M059J (cell line): ENCODE measurements around the gene INF2. TPM values are rescaled to one million over a fixed set of nuclear protein-coding genes. Genes with fewer than 3 reads are reported as not detected.
A peak's percentile ranks its signal among the peaks of the same experiment; 100 is the strongest.

Experiments used
- DNase-seq: peaks from one replicate; pipeline ENCODE4 v3.0.0-alpha.2; 2012; ENCODE audit warnings: low read depth
- total RNA-seq: library from RNA; depleted of rRNA; stranded (reverse); fragments of >200 nt; shearing (Covaris generic); gene quantifications from 2 replicates; pipeline ENCODE4 v1.2.3, GENCODE V29; 2014

INF2 gene
- total RNA-seq, 1 experiment from 2014 or later, result 25.6 TPM

DNA sequence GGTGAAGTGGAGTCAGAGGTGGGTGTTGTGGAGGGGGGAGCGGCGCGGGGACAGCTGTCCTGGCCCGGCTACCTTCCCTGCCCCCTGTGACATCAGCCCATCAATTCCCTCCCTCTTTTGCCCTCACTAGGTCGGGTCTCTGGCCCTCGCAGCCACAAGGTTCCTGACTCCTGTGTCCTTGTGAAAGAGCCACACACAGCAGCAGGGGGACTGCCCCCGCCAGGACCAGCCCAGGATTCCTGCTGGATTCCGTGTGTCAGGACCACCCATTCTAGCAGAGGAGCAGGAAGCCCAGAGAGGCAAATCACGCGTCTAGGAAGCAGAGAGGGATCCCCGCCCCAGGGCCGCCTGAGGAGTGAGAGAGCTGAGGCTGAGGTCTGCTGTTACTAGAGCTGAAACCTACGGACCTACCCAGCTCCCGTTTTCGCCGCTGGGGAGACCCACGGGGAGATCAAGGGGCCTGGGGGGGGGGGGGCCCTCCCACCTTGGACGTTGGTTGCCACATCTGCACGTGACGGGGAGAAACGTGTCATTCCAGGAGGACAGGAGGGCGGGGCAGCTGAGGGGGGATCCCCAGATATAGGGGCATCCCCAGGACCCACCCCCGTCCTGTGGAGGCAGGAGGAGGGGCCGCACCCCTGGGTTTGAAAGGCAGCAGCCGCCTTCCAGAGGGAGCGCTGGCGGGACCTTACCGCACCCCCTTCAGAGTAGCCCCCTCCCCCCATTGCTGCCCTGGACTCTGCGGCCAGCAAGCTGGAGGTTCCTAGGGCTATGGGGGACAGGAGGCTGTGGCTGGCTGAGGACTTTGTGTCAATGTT, 12.5 kb upstream of the INF2 start:
- DNase-seq, result no peak

DNA sequence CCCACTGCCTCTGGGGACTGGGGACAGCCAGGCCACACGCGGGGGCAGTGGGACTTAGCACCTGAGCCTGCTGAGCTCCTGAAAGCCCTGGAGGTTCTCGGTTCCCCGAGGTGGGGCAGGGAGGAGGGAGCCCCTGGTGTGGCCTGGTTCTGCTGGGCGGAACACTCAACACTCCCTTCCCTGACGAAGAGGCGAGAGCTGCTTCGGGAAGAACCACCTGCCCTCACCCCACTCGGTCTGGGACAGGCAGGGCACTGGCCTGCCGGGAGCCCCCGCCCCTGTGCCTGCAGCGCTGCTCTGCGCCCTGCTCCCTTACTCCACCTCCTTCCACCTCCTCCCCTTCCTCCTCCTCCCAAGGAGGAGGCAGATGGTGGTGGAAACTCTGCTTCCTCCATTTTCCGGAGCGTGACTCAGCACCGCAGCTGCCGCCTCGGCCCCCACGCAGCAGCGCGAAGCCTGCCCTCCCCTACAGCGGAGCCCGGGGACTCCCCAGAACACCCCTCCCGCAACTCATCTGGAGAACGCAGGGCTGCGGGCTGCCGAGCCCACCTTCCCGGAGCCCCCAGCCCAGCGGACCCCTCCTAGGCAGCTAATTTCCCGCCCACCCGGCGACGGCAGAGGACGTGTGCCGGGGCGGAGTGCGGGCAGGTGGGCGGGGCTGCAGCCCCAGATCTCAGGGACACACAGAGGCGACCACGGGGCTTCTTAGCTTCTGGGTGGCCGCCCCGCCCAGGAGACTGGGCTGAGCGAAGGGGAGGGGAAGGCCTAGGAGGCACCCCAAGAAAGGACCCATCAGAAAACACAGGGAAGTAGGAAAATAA, 11.7 kb upstream of the INF2 start:
- peak; percentile 74 for DNase-seq

- no peak for DNase-seq
Observed at GRCh38 chr14:104678346-104678745, 11.1 kb upstream of the INF2 start.

- no peak for DNase-seq
Observed at GRCh38 chr14:104678901-104679705, 10.3 kb upstream of the INF2 start.

- peak; percentile 81 for DNase-seq
Observed at GRCh38 chr14:104680056-104680805, 9.2 kb upstream of the INF2 start.

DNA sequence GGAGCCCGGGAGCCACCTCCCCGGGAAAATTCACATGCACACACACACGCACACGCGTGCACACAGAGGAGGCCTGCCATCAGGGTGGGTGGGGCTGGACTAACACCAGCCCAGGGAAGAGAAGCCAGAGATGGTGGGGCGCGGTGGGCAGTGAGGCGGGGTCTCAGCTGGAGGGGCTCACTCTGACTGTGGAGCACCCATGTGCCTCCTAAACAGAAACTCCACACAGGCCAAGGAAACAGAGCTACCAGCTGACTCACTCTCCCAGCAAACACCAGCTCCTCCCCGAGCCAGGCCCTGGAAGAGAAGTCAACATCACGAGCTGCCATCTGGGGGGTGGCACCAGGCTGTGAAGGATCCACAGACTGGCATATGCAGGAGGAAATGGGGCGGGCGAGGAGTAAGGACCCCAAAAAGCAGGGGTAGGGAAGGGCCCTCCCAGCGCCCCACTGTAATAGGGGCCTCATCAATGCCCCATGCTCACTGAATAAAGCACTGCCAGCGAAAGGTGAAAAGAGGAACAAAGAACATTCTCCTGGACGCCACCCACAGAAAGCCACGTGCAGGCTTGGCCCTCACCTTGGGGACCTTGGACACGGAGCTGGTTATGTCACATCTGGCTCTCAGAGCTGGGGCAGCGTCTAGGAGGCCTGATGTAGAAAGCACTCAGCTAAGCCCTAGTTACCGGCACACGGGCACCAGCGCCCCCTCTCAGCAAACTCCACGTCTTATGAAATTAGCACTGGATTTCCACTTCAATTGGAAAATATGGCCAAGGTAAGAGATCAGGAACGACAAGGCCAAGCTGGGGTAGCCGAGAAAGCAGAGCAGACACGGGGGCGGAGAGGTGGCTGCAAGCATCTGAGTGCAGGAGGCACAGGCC, 8.4 kb upstream of the INF2 start:
- DNase-seq, result peak; percentile 81

DNA sequence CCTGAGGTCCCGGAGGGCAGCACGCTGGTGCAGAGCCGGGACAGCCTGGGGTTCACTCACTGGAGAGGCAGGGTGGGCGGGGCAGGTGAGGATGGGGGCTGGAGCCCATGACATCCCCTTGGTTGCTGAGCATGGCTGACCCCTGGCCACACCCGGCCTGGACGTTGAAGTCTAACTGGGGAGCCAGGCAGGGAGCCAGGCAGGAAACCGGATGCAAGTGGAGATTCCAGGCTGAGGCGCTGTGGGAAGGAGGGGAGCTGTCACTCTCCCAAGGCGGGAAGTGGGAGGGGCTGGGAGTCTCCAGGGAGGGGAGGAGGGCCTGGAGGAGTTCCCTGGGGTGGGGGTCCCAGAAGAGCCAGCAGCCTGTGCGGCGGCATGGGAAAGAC, 7.7 kb upstream of the INF2 start:
- DNase-seq, result peak; percentile 83

- DNase-seq, result peak; percentile 63
Observed at GRCh38 chr14:104682107-104682593, 7.3 kb upstream of the INF2 start.

DNA sequence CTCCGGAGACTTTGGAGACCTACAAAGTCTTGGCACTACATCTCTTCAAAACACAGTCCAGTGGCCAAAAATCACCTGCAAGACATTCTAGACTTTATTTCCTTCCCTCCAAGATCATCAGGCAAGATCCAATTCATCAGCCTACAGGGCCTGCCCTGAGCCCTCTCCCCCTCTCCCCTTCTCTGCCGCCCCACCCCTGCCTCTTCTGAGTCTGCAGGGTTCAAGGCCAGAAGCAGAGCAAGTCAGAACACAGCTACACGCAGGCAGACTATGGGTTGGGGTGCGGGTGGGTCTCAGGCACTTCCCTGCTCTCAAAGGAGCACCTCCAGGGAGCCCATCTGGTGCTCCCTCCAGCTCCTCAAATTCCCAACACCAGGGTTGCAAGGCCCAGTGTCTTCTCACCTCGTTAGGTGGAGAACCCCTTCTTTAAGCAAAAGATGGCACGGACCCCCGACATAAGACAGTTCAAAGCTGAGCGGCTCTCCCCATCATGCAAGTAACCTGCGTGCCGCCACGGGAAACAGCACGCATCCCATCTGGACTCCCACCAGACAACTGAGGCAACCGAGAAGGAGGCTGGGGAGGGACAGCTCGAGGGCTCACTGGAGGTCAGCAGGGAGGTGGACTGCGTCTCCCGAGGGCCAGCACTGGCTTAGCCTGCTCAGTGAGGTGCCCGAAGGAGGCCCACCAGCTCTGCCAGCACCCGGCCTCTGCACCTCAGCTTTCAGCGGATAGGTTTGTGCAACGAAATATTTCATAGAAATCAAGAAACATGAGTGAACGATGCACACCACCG, 5.6 kb upstream of the INF2 start:
- no peak for DNase-seq

DNA sequence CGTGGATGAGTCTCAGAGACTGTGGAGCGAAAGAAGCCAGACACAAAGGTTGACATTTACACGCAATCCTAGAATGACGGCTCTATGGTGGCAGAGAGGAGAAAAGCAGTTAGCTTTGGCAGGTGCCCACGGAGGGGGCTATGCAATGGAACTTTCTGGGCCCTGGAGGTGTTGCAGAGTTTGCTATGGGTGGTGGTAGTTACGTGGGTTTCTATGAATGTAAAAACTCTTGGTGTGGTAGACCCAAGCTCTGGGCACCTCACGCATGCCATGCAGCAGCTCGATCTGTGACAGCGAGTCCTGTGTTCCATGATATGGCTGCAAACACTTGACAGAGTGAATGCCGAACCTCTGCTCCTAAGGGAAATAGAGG, 5.0 kb upstream of the INF2 start:
- DNase-seq, result no peak

- no peak for DNase-seq
Observed at GRCh38 chr14:104685216-104685997, 4.0 kb upstream of the INF2 start.

- DNase-seq, result no peak
Observed at GRCh38 chr14:104685998-104686610, 3.3 kb upstream of the INF2 start.

- DNase-seq, result no peak
Observed at GRCh38 chr14:104686624-104687517, 2.5 kb upstream of the INF2 start.

- peak; percentile 84 for DNase-seq
Observed at GRCh38 chr14:104687601-104688504, 1.6 kb upstream of the INF2 start.

GRCh38 chr14:104688505-104689108, 811 bp upstream of the INF2 start:
- peak; percentile 36 for DNase-seq
